Brain (organoid and tissue), 1 donor: ENCODE measurements around the gene SLC9C2. TPM values are rescaled to one million over a fixed set of nuclear protein-coding genes. Genes with fewer than 3 reads are reported as not detected.

Experiments used
- polyA plus RNA-seq: library from polyadenylated mRNA; stranded (reverse); fragments of 350-450 nt; fragmentation: Illumina TruSeq; extraction: RNeasy Lipid Tissue Mini Kit (QIAGEN cat#74804); gene quantifications from one replicate; pipeline ENCODE4 v1.2.3, GENCODE V29; 2015; ENCODE audit warnings: low read depth, low replicate concordance; ENCODE audit not compliant: insufficient read depth

Gene SLC9C2
- polyA plus RNA-seq, 1 donor from 2014 or later, result not detected

Other genes with a start within 250 kb of the SLC9C2 start
- 218 TPM for gene PRDX6, start 125.7 kb downstream of the SLC9C2 start, polyA plus RNA-seq
- not detected for gene TEX50, start 32.3 kb upstream of the SLC9C2 start, polyA plus RNA-seq
- 1.8 TPM for gene ANKRD45, start 66.8 kb upstream of the SLC9C2 start, polyA plus RNA-seq
- gene KLHL20, start 111.9 kb upstream of the SLC9C2 start, polyA plus RNA-seq, result 9.7 TPM
- 21.7 TPM for gene DARS2, start 221.6 kb upstream of the SLC9C2 start, polyA plus RNA-seq
- gene CENPL, start 221.8 kb upstream of the SLC9C2 start, polyA plus RNA-seq, result 10.2 TPM